Neural progenitor cell (in vitro differentiated cells): ENCODE data around the gene SLC41A3.

Experiments
- EZH2 ChIP-seq: fragments of 200-600 bp; sonication (generic); IDR thresholded peaks from 2 replicates; pipeline ENCODE4 v1.6.1; 2017; ENCODE audit warnings: antibody characterized with exemption, mild to moderate bottlenecking, moderate library complexity
- EZH2phosphoT487 ChIP-seq: fragments of 200-600 bp; sonication (generic); IDR thresholded peaks from 2 replicates; pipeline ENCODE4 v1.6.1; 2017; ENCODE audit warnings: antibody characterized with exemption
- TF ChIP-seq, protein P1 (sequence below): fragments of 200-600 bp; sonication (generic); IDR thresholded peaks from 2 replicates; pipeline ENCODE4 v1.5.1; 2017; ENCODE audit warnings: antibody characterized with exemption, mild to moderate bottlenecking

GRCh38 chr3:126061301-126062032 lies 22.5 kb downstream of the SLC41A3 start:
- TF ChIP-seq, protein P1, sequence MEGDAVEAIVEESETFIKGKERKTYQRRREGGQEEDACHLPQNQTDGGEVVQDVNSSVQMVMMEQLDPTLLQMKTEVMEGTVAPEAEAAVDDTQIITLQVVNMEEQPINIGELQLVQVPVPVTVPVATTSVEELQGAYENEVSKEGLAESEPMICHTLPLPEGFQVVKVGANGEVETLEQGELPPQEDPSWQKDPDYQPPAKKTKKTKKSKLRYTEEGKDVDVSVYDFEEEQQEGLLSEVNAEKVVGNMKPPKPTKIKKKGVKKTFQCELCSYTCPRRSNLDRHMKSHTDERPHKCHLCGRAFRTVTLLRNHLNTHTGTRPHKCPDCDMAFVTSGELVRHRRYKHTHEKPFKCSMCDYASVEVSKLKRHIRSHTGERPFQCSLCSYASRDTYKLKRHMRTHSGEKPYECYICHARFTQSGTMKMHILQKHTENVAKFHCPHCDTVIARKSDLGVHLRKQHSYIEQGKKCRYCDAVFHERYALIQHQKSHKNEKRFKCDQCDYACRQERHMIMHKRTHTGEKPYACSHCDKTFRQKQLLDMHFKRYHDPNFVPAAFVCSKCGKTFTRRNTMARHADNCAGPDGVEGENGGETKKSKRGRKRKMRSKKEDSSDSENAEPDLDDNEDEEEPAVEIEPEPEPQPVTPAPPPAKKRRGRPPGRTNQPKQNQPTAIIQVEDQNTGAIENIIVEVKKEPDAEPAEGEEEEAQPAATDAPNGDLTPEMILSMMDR: no peak
- TF ChIP-seq EZH2: no peak
- TF ChIP-seq EZH2phosphoT487: no peak
